Measurements from ENCODE around the gene SPI1.

Gene SPI1

DNA sequence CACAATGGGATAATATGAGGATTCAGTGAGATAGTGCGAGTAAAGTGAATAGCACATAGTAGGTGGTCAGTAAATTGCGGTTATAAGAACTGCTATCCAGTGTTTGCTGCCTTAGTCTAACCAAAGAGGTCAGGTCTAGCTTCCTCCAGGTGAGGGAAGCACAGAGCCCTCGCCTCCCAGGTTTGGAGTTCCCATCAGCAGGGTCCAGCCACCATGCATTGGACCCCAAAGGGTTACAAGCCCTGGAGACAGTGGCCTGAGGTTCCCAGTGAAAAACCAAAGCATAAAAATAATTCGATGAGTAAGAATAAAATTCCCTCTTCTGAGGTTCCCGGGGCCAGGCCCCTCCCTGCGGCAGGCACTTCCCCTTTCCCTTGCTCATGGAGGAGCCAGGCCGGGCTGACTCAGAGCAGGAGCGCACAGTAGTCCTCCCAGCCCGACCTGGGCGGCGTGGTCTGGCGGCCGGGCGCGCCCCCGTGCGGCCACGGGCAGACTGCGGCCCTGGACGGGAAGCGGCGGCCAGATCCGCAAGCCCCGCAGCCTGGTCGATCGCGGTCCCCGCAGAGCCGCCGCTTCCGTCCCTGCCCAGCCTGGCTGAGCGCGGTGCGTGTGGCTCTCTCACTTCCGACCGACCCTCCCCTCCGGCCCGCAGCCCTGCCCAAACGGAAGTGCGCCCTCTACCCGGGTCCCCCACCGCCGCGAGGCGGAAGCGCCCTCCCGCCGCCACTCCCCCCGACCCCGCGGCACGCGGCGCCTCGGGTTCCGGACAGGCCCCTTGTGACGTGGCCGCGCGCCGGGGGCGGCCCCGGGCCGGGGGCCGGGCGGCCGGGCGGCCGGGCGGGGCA, 29.6 kb upstream of the SPI1 start, which contains the start of gene SLC39A13:
Gene SLC39A13 (plus strand): TSS at position 845 of the 845 bp plus-strand sequence. CDS start 1,505 bp downstream, outside the sequence.
- in situ Hi-C loops (cut with MboI; ENCODE audit: low sequenced_read_pairs) = loop anchor here (5.0 kb wide), 1 partner anchor 36 kb away; no protein-coding TSS in a partner anchor

DNA sequence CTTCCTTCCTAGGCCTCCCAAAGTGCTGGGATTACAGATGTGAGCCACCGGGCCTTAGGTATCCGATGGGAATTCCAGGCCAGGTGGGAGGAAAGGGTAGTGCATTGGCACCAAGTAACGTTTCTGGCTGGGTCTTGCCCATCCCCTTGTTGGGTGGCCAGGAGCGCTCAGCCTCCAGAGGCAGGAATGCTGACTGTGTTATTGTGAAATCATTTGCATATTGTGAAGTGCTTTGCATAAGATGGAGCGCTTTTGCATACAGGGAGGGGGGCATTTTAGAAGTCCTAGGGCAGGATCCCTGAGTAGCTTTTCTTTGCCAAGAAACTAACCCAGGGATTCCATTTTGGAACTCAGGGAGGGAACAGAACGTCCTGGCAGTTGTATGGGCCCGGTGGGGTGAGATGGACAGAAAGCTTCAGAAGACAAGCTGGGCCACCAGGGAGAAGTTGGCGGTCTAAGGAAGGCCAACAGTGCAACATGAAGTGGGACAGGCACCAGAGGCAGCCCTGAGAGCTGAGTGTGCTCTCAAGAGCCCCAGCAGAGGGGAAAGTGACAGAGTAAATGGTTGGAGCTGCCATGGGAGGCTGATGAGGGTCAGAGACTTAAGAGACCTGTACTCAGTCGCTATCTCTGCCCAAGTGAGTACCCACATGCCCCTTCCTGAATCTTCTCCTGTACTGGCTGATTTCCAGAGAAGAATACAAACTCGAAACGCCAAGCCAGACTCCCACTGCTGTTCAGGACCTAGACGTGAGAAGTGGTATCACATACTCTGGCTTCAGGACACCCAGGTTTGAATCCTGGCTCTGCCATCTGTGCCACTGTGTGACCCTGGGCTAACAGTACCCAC, 28.8 kb upstream of the SPI1 start:
- in situ Hi-C loops (cut with MboI; ENCODE audit: low sequenced_read_pairs) = loop anchor here (5.0 kb wide), 1 partner anchor 35 kb away; no protein-coding TSS in a partner anchor

DNA sequence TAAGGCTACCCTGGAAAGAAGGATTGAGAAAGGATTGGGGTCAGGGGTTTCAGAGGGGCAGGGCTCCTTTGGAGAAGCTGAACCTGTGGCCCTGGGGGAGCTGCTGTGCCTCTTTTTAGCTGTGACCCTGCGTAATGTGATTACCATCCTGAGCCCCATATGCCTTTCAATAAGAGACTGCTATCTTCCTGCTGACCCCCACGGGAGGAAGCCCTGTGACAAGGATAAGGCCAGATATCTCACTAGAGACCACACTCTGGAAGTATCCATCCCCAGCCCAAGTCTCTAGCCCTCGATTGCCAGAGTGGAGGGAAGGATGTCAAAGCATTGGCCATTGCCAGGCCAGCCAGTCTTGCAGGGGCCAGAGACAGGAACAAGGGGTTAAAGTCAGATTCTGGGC, 25.2 kb upstream of the SPI1 start:
- in situ Hi-C loops (cut with MboI; ENCODE audit: low sequenced_read_pairs) = no loop called here

DNA sequence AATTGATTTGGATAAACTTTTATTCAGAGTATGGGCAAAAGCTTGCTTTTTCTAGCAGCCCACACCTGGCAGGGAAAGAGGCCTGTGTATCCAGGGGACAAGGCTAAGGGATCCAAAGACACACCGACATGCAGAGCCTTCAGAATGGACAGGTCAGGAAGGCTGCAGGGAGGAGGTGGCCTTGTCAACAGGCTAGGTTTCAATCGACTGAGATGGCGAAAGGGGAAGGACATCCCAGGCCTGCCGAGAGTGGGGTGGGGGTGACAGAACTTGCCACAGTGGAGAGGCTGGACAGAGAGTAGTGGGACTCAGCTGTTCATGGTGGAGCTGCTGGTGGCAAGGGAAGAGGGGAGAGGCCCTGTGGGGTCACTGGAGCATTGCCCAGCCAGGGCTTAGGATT, 24.8 kb upstream of the SPI1 start:
- in situ Hi-C loops (cut with MboI; ENCODE audit: low sequenced_read_pairs) = no loop called here

DNA sequence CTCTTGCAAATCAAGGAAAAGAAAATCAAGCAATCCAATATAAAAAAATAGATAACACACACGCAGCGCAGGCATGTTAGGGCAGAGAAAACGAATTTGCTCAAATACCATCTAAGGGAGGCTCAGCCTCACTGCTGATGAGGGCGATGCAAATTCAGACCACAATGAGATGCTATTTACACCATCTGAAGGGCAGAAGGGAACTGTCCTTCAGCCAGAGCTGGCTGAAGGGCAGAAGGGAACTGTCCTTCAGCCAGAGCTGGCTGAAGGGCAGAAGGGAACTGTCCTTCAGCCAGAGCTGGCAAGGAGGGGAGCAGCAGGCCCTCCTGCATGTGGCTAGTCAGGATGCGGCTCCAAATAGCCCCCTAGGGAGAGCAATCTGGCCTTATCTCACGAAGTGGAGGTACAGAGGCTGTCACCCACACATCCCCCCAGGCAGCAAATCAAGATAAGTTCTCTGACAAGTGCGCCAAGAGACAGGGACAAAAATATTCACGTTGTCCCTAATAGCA, 22.5 kb upstream of the SPI1 start:
- in situ Hi-C loops (cut with MboI; ENCODE audit: low sequenced_read_pairs) = no loop called here

DNA sequence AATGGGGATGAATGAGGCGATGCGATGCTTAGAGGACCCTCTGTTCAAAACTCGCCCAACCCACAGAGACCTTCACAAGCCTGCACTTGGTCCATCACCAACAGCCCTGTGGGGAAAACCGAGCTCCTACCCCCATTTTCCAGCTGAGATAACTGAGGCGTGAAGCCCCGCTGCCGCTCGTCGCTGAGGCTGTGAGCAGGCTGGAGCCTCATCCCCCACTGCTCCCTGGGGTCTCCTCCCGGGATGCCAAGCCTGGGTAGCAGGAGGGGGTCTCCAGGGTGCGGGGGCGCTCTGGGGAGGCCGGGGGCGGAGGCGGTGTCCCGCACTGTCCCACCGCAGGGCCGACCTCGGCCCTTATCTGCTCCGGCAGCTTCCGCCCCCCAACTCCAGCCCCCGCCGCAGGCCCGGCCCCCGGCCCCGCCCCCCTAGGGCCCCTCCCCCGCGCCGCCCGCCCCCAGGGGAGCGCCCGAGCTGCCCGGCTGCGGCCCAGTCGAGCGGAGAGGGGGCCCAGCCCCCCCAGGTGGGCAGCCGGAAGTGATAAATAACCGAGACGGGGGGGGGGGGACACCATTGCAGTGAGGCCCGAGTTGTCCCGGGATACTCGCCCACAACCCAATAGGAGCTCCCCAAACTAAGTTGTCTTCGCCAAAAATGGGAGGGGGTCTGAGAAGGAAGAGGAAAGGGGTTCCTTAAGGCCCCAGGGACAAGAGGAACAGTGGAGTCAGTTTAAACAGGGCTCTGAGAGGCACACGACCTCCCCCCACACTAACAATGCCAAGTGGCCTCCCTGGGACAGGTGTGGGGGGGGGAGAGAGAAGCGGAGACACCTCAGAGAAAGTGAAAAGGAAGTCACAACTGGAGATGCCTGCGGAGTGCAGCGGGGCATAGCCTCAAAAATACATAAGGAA, 21.8 kb upstream of the SPI1 start:
- in situ Hi-C loops (cut with MboI; ENCODE audit: low sequenced_read_pairs) = no loop called here

DNA sequence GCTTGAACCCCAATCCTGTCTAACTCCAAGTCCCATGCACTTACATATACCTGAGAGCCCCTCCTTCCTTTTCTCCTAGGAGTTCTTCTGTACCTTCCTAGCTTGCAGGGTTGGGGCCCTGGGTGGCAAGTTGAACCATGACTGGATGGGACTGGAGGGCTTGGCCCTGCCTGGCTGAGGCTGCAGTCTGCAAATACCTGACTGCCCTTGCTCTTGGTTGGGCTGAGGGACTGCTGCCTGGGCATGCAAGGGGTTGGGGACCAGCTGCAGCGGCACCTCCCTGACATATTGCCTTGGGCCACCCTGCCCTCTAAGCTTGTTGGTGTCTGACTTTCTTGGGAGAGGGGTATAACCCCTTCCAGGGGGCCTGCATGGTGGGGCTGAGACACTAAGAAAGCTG, 20.2 kb upstream of the SPI1 start:
- in situ Hi-C loops (cut with MboI; ENCODE audit: low sequenced_read_pairs) = no loop called here

DNA sequence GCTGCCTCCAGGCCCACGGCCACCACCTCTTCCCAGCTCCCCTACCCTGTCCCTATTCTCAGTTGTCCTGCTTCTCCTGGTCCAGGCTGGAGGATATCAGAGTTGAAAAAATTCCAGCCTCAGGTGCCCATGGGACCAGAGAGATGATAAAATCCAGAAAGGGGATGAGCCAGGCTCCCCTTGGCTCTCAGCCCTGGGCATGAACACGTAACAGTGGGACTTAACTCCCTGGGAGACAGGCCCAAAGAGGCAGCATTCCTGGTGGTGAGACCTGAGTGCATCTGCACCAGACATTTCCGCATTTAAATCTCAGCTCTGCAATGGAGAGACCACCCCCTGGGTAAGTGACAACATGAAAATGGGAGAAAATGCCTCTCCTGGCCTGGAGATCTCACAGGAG, 19.7 kb upstream of the SPI1 start:
- in situ Hi-C loops (cut with MboI; ENCODE audit: low sequenced_read_pairs) = no loop called here

DNA sequence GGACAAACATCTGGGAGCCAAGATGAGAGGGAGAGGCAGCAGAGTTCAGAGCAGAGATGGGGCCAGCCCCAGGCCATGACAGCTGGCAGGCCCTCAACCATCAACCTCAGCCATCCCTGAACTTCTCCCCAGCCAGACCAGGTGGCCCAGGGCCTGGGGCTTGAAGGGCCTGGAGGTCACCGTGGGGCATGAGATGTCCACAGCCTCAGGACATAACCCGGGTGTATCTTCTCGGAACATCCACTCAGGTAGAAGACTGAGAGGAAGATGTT, 17.6 kb upstream of the SPI1 start:
- in situ Hi-C loops (cut with MboI; ENCODE audit: low sequenced_read_pairs) = no loop called here

DNA sequence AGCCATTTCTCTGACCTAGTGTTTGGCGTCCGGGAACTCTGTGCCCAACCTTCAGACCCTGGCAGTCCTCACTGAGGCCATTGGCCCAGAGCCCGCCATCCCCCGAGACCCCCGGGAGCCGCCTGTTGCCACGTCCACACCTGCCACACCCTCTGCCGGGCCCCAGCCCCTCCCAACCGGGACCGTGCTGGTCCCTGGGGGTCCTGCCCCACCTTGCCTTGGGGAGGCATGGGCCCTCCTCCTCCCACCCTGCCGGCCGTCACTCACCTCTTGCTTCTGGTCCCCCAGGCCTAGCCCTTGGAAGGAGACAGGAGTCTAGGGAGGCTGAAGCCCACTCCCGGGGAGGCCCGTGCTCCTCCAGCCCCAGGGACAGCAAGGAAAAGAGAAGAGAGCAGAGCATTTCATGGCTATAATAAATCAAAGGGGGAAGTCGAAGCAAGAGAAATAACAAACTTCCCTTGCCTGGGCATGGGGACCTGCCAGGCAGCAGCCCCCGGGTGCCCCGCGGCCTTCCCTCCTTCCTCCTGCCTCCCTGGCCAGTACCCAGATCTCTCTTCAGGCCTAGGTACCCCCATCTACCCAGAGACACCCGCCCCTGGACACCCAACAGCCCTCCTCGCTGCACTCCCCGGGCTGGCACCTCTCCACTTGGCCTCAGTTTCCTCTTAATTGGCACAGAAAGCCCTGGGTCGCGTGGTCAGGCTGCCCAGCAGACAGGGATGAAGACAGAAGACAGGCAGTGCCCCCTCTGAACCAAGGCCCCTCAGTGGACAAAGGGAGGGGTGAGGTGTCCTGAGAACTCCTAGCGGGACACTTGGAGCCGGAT, 17.1 kb upstream of the SPI1 start:
- in situ Hi-C loops (cut with MboI; ENCODE audit: low sequenced_read_pairs) = no loop called here

DNA sequence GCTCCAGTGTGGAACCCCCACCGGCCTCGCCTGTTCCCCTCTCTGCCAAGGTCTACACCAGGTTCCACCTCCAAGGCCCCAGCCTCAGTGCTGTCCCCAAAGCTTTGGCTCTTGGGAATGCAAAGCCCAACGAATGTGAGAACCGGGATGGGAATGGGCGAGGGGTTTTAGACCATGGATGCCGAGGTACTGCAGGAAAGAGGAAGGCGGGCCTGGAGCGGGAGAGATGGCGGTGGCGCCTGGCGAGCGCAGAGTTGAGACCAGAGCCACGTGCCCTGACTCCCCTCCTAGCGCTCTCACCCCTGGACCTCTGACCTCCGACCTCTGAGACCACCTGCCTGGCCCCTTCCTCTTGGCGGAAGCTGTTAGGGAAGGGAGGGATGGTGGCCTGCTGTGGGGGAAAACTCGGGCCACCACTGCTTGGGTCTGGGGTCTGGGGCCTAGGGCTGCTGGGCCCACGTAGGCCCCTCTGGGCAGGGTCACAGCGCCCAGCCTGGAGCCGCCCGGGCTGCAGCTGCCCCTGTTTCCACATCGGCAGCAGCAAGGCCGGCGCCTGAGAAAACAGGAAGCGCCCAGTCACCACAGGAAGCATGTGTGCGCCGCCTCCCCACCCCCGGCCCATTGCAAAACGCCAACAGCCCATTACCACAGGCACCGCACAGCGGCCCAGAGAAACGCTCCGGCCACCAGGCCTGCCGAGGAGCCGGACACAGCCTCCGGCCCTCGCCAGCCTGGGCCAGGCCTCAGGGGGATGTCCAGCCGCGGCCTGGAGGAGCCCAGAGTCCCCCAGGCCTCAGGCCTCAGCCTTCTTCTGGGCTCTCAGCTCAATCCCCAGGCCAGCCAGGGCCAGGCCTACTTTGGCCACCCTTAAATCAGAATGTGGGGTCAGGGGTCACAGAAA, 16.2 kb upstream of the SPI1 start:
- in situ Hi-C loops (cut with MboI; ENCODE audit: low sequenced_read_pairs) = no loop called here

DNA sequence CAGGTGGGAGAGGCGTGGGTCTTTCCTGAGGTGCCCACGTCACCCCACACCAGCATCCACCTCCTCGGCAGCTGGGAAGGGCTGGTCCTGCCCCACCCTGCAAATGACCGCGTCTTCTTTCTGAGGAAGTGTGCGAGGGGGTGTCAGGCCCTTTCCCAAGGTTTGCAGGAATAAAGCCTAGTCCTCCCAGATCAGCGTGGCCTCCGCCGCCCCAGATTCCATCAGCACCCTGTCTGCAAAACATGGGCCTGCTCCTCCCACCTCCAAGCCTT, 15.6 kb upstream of the SPI1 start:
- in situ Hi-C loops (cut with MboI; ENCODE audit: low sequenced_read_pairs) = no loop called here

DNA sequence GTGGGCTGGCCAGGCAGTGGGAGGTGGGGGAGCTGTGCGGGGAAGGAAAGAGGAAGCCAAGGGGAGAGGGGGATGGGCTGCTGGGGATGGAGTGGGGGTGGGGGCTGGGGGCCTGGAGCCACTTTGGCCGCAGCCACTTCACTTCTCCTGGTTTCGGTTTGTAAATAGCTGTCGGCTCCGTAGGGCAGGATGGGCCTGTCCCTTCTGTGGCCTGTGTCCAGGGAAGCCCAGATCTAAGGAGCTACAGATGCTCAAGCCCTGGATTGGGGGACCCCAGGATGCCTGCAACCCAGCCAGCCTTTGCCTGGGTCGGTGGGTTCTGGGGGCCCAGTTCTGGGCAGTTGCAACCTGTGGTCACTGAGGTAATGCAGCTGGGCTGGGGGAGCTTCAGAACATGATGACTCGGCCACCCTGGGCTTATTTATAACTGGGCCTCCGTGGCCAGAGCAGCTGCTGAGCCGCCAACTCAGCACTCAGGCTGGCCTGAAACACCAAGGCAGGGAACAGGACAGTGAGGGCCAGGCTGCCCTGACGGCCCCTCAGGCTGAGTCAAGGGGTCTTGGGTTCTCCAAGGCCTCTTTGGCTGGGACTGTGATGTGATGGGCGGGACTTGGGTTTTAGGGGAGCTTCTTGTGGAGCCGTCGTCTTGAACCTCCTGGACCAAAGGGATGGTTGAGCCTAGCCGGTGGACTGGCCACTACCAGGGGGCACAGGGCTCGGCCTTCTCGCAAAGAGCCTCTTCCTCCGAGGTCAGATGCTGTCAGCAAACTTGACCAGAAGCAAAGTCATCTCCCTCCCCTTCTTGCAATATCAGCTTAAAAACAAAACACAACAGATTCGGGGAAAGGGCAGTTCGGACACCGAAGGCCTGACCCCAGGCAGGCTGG, 15.1 kb upstream of the SPI1 start:
- in situ Hi-C loops (cut with MboI; ENCODE audit: low sequenced_read_pairs) = no loop called here

DNA sequence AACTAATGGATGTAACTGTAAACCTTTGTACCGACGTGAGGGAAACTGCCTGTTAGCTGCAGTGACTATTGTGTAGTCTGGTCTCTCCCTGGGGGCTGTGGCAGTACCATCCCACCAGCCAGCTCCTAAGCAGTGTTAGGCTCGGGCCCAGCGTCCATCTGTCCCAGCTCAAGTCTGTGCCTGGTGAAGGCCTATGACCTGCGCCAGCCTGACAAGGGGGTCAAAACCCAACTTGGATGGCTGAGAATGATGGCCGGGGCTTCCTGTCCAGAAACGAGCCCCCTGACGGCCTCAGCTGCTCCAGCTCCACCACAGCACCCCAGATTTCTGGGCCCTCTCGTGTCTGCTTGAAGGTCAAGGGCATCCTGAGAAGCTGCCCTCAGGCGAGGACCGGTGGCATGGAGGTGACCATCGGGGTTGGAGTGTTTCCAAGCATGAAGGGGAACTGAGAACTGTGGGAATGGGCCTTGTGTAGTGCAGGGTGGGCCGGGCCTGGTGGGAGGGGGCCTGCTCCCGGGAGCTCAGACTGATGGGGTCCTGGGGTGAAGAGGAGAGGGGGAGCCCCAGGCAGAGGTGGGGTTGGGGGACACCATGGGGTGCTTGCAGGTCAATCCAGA, 14.3 kb upstream of the SPI1 start:
- in situ Hi-C loops (cut with MboI; ENCODE audit: low sequenced_read_pairs) = no loop called here

DNA sequence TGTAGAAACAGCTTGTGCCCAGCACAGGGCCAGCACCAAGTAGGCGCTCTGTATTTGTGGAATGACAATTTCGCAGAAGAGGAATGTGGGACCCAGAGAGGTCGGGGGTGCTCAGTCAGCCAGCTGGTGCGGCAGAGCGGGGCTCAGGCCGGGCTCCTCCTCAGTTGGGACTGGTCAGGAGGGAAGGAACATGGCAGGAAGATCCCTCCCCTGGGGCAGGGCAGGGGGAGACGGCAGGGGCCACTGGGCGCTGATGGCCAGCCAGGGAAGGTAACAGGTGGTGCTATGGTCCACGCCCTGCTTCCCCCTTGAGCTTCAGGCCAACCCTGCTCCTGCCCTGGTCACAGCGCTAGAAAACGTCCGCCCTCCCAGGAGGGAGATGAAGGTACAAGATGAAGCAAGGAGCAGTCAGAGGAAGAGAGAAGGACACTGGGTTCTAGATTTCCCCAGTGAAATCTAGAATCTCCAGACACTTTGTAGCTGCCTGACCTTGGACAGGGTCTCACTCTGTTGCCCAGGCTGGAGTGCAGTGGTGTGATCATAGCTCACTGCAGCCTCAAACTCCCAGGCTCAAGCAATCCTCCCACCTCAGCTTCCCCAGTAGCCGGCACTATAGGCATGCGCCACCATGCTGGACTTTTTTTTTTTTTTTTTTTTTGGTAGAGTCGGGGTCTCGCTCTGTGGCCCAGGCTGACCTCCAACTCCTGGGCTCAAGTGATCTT, 13.5 kb upstream of the SPI1 start:
- in situ Hi-C loops (cut with MboI; ENCODE audit: low sequenced_read_pairs) = no loop called here

DNA sequence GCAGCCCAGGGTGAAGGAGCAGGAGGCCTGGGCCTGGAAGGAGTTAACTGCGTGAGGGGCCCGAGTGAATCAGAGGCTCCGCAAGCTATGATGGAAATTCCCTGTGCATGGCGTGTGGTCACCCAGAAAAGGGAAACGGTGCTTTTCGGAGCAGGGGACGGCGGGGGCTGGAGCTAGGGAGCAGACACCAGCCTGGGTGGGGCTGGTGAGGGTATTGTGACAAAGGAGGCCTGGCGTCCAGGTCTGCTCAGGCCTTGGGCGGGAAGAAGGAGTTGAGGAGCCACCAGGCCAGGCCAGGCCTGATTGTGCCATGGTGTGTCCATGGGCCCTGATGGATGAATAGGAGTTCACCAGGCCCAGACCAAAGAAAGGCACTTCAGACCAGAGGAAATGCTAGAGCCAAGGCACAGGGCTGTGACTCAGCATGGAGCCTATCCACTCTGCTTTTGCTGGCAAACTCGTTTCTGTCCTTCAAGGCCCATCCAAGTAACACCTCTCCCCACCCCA, 12.8 kb upstream of the SPI1 start:
- in situ Hi-C loops (cut with MboI; ENCODE audit: low sequenced_read_pairs) = no loop called here

DNA sequence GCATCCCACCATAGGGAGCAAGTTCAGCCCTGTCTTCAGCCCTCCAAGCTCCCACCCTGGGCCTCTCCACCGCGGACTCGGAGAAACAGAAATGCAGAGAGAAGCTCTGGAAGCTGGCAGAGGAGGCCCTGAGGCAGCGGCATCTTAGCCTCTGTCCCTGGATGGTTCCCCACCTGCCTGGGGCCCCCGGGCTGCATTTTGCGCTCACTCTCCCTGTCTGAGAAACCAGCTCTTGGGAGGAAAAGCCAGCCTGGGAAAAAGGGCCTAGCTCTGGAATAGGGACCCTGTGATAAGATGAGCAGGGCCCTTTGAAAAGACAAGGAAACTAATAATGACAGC, 12.0 kb upstream of the SPI1 start:
- in situ Hi-C loops (cut with MboI; ENCODE audit: low sequenced_read_pairs) = no loop called here

All from HL-60/S4 (cell line).